ENCODE data around the gene SHCBP1L.

The SHCBP1L gene

DNA sequence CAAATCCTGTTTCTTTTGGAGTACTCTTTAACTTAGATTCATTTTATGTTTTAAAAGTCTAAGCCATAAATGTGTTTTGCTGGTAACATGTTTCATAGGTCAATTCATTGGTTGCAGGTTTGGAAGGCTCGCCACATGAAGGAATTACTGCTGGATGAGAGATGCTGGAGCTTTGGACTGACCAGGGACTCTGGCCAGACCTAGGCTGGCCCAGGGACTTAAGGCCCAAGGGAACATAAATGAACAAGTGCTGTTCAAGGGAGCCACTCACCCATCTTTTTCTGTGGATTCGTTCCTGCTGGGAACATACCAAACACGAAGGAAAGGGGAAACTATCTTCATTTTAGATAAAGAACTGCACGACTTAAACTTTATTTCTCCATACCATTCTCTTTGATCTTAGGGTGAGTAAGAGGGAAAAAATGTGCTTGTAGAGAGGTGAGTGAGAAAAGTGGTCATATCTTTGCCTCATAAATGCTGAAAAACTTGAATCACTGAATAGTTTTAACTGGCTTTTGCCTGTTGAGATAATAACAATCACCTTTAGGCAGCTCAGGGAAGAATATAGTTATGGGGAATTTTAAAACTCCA, 15.3 kb upstream of the SHCBP1L start:
- no peaks in the 10 kb centered on the region for H3K36me3 ChIP-seq (replicated peaks; ENCODE audit: insufficient read depth, low read length)
- no peaks in the 10 kb centered on the region for H4K20me1 ChIP-seq (ENCODE audit: insufficient read depth, low read length)
- no peaks in the 10 kb centered on the region for H3K4me1 ChIP-seq (ENCODE audit: low read length)
- TF ChIP-seq EZH2 (optimal IDR thresholded peaks at IDR 0.05; ENCODE audit: low read depth, low read length) (no peak), EZH2phosphoT487 (IDR thresholded peaks at IDR 0.05; ENCODE audit: low read length) (no peak)
- TF ChIP-seq, protein P1, sequence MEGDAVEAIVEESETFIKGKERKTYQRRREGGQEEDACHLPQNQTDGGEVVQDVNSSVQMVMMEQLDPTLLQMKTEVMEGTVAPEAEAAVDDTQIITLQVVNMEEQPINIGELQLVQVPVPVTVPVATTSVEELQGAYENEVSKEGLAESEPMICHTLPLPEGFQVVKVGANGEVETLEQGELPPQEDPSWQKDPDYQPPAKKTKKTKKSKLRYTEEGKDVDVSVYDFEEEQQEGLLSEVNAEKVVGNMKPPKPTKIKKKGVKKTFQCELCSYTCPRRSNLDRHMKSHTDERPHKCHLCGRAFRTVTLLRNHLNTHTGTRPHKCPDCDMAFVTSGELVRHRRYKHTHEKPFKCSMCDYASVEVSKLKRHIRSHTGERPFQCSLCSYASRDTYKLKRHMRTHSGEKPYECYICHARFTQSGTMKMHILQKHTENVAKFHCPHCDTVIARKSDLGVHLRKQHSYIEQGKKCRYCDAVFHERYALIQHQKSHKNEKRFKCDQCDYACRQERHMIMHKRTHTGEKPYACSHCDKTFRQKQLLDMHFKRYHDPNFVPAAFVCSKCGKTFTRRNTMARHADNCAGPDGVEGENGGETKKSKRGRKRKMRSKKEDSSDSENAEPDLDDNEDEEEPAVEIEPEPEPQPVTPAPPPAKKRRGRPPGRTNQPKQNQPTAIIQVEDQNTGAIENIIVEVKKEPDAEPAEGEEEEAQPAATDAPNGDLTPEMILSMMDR (IDR thresholded peaks at IDR 0.05; ENCODE audit: low read length), result no peak
- no peak overlapping the region for H2AFZ ChIP-seq (ENCODE audit: low read length)
- no peak overlapping the region for H3K27ac ChIP-seq (ENCODE audit: low read length)
- no peaks in the 10 kb centered on the region for H3K27me3 ChIP-seq (replicated peaks; ENCODE audit: insufficient read depth, low read length)
- H3F3A ChIP-seq (ENCODE audit: insufficient read depth, low read length), result no peaks in the 10 kb centered on the region
- H3K9me2 ChIP-seq (replicated peaks; ENCODE audit: insufficient read depth, low read length), result no peaks in the 10 kb centered on the region
- no peak for DNase-seq
- H3K4me2 ChIP-seq (ENCODE audit: low read depth, low read length), result no peak overlapping the region
- no peak overlapping the region for H3K4me3 ChIP-seq (ENCODE audit: low read length)
- no peak overlapping the region for H3K9ac ChIP-seq (ENCODE audit: low read length)
- no peaks in the 10 kb centered on the region for H3K79me2 ChIP-seq (ENCODE audit: low read length)
- no peaks in the 10 kb centered on the region for H3K9me3 ChIP-seq (replicated peaks; ENCODE audit: insufficient read depth, low read length)

- H3K9ac ChIP-seq (ENCODE audit: low read length), result no peak overlapping the region
- no peak for TF ChIP-seq EZH2phosphoT487 (IDR thresholded peaks at IDR 0.05; ENCODE audit: low read length)
- TF ChIP-seq, protein P1 (IDR thresholded peaks at IDR 0.05; ENCODE audit: low read length), result no peak
- no peak for TF ChIP-seq EZH2 (optimal IDR thresholded peaks at IDR 0.05; ENCODE audit: low read depth, low read length)
- H3K4me2 ChIP-seq (ENCODE audit: low read depth, low read length), result no peak overlapping the region
- 0 out of 2 replicates have a peak, but pooled peaks cover 3% of the 10 kb centered on the region for H3F3A ChIP-seq (ENCODE audit: insufficient read depth, low read length)
- no peaks in the 10 kb centered on the region for H3K27me3 ChIP-seq (replicated peaks; ENCODE audit: insufficient read depth, low read length)
- H3K27ac ChIP-seq (ENCODE audit: low read length), result no peak overlapping the region
- no peak overlapping the region for H3K4me3 ChIP-seq (ENCODE audit: low read length)
- no peaks in the 10 kb centered on the region for H4K20me1 ChIP-seq (ENCODE audit: insufficient read depth, low read length)
- H2AFZ ChIP-seq (ENCODE audit: low read length), result no peak overlapping the region
- peaks cover 5% of the 10 kb centered on the region for H3K4me1 ChIP-seq (ENCODE audit: low read length)
- no peaks in the 10 kb centered on the region for H3K9me3 ChIP-seq (replicated peaks; ENCODE audit: insufficient read depth, low read length)
- DNase-seq, result no peak
- no peaks in the 10 kb centered on the region for H3K36me3 ChIP-seq (replicated peaks; ENCODE audit: insufficient read depth, low read length)
- no peaks in the 10 kb centered on the region for H3K9me2 ChIP-seq (replicated peaks; ENCODE audit: insufficient read depth, low read length)
- no peaks in the 10 kb centered on the region for H3K79me2 ChIP-seq (ENCODE audit: low read length)
Observed at GRCh38 chr1:182965861-182966260, 12.9 kb upstream of the SHCBP1L start.

DNA sequence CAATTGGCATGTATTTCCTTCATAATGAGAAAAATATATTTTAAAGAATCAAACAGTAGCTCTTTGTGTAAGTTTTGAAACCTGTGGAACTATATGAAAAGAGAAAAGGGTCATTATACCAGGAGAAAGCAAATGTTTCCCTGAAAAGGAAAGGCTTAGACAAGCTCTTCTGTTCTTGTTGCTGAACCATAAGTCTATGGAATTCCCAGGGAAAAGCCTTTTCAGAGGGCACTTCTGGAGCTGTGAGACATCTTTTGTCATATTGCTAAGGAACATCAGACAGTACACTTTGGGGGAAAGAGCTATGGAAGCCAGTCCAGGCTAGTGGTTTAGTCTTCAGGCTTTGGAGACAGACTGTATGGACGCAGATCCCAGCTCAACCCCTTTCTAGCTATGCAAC, 12.1 kb upstream of the SHCBP1L start:
- H3K4me3 ChIP-seq (ENCODE audit: low read length), result no peak overlapping the region
- H2AFZ ChIP-seq (ENCODE audit: low read length), result no peak overlapping the region
- no peaks in the 10 kb centered on the region for H3K36me3 ChIP-seq (replicated peaks; ENCODE audit: insufficient read depth, low read length)
- no peaks in the 10 kb centered on the region for H3K9me2 ChIP-seq (replicated peaks; ENCODE audit: insufficient read depth, low read length)
- TF ChIP-seq, protein P1 (IDR thresholded peaks at IDR 0.05; ENCODE audit: low read length), result no peak
- TF ChIP-seq EZH2phosphoT487 (IDR thresholded peaks at IDR 0.05; ENCODE audit: low read length) (no peak), EZH2 (optimal IDR thresholded peaks at IDR 0.05; ENCODE audit: low read depth, low read length) (no peak)
- H3K27ac ChIP-seq (ENCODE audit: low read length), result no peak overlapping the region
- H3K9me3 ChIP-seq (replicated peaks; ENCODE audit: insufficient read depth, low read length), result no peaks in the 10 kb centered on the region
- no peaks in the 10 kb centered on the region for H3K27me3 ChIP-seq (replicated peaks; ENCODE audit: insufficient read depth, low read length)
- DNase-seq, result no peak
- no peak overlapping the region for H3K9ac ChIP-seq (ENCODE audit: low read length)
- no peak overlapping the region for H3K4me2 ChIP-seq (ENCODE audit: low read depth, low read length)
- H3K79me2 ChIP-seq (ENCODE audit: low read length), result no peaks in the 10 kb centered on the region
- peaks cover 5% of the 10 kb centered on the region for H3K4me1 ChIP-seq (ENCODE audit: low read length)
- H3F3A ChIP-seq (ENCODE audit: insufficient read depth, low read length), result 0 out of 2 replicates have a peak, but pooled peaks cover 3% of the 10 kb centered on the region
- no peaks in the 10 kb centered on the region for H4K20me1 ChIP-seq (ENCODE audit: insufficient read depth, low read length)

Data from MM.1S (cell line).